Pancreas (tissue), 10 donors: Measurements from ENCODE around the gene CDC42BPB. TPM values are rescaled to one million over a fixed set of nuclear protein-coding genes. Genes with fewer than 3 reads are reported as not detected.

Experiments used
- ATAC-seq, 4 donors: fragments of 200-7000 bp; cut with Tn5 transposase; one replicate each; pipeline versions ENCODE4 v1.8.0 to v1.9.1; 2020; ENCODE audit warnings: mild to moderate bottlenecking in 4 of 4, moderate library complexity in 4 of 4
- DNase-seq, 6 donors: peaks; one replicate each; pipeline ENCODE4 v3.0.0-alpha.2; 2020
- FAIRE-seq: peaks from 2 replicates; lab custom pipeline; 2012; peaks lifted over from hg19 to GRCh38; lab: Jason Lieb, UNC
- H3K27ac ChIP-seq, 4 donors: fragments of 200-600 bp; sonication (generic); 1 replicate in 3 of 4; 2 replicates in 1 of 4; pipeline versions ENCODE4 v1.5.0 to v1.8.0; 2020
- H3K27me3 ChIP-seq, 4 donors: fragments of 200-600 bp; one replicate each; pipeline ENCODE4 v1.8.0; 2021
- H3K36me3 ChIP-seq, 3 donors: fragments of 200-600 bp; sonication (generic) in 1 of 3; one replicate each; pipeline versions ENCODE4 v1.5.0 to v1.8.0; 2020 to 2021
- H3K4me1 ChIP-seq, 3 donors: fragments of 200-600 bp; one replicate each; pipeline ENCODE4 v1.8.0; 2021
- H3K4me3 ChIP-seq, 4 donors: fragments of 200-600 bp; sonication (generic) in 2 of 4; one replicate each; pipeline versions ENCODE4 v1.5.0 to v1.8.0; 2020 to 2021
- H3K9me3 ChIP-seq, 4 donors: fragments of 200-600 bp; one replicate each; pipeline ENCODE4 v1.8.0; 2021
- WGBS, 2 donors: extraction: QIAGEN DNeasy Blood & Tissue Kit; methylation state at CpG; one replicate each; pipeline ENCODE4 v1.1.7; 2013; 5-methylcytosine and 5-hydroxymethylcytosine counted together
- intact Hi-C, 3 donors: fragments of 100-400 bp; cut with DNase I; formaldehyde crosslinking; loops; one replicate each; pipeline versions ENCODE4 v1.11.1 to v1.14.2; 2022
- polyA plus RNA-seq, 2 donors: library from polyadenylated mRNA; stranded (reverse); fragments of 200-250 nt; gene quantifications; one replicate each; pipeline ENCODE4 v1.2.3, GENCODE V29; 2013
- total RNA-seq, 6 donors: library from RNA; stranded (reverse); fragmentation: NEBNext Ultra II Directional in 4 of 6; extraction: Animal tissue kit (Norgen Biotek cat#: 25700) in 4 of 6; gene quantifications; one replicate each; pipeline versions ENCODE4 v1.2.1 to v1.2.4, GENCODE V29; 2021 to 2023
- TF ChIP-seq, protein P1 (sequence below), 4 donors: fragments of 200-600 bp; sonication (generic) in 3 of 4; IDR thresholded peaks; one replicate each; pipeline versions ENCODE4 v1.5.0 to v1.8.0; 2021; ENCODE audit warnings: antibody characterized with exemption in 4 of 4
- donor health status: healthy with polysubstance abuse.
- donor health status: DM: no; HTN: no; CAD: no; lungs with moderate emphysema.
- donor health status: DM: no; HTN: no; CAD: no.
- donor health status: control.
- donor health status: control.
- donor health status: Bipolar disorder and iron deficiency.
- donor health status: DM: yes; HTN: yes; CAD: no.
- donor health status: DM: no; HTN: no; CAD: no.
- donor health status: DM: no; HTN: no; CAD: no.
- donor health status: DM: yes; HTN: yes; CAD: no.

Gene CDC42BPB
- total and polyA plus RNA-seq, 8 donors = 27.2 to 45.5 (median 32.7) TPM

DNA sequence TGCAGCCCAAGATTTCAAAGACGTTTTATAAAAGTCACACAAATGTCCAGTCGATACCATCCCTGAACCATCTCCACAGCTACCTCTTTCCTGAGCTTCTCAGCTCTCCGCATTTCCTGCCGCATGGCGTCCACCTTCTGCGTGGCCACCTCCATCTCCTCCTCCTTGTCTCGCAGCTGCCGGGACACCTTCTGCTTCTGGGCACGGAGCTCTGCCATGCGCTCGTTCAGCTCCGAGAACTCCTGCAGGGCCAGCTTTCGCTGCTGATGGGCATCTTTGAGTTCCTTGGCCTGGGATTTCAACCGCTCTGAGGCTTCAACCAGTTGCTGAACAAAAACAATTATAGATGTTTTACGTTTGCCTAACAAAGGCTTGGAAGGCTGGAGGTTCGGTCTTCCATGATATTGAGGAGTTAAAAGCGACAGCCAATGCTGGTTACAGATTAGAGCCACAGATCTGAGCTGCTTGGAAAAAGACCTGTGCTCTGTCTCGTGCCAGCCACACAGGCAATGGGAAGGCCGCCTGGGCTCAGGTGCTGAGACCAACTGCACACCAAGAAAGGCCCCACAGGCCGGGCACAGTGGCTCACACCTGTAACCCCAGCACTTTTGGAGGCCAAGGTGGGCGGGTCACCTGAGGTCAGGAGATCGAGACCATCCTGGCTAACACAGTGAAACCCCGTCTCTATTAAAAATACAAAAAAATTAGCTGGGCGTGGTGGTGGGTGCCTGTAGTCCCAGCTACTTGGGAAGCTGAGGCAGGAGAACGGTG is 85.3 kb downstream of the CDC42BPB start:
- WGBS, 2 donors = 93 to 94% methylated on average over 25 of the region's 25 CpGs
- no peak for FAIRE-seq
- Histone ChIP-seq H3K4me1 (no peaks in the 10 kb centered on the region), H3K9me3 (no peaks in the 10 kb centered on the region), H3K27ac (no peak overlapping the region), H3K36me3 (peaks cover 2 to 81% (median 31%) of the 10 kb centered on the region in 3 donors), H3K4me3 (no peak overlapping the region), H3K27me3 (no peaks in the 10 kb centered on the region)
- TF ChIP-seq, protein P1, sequence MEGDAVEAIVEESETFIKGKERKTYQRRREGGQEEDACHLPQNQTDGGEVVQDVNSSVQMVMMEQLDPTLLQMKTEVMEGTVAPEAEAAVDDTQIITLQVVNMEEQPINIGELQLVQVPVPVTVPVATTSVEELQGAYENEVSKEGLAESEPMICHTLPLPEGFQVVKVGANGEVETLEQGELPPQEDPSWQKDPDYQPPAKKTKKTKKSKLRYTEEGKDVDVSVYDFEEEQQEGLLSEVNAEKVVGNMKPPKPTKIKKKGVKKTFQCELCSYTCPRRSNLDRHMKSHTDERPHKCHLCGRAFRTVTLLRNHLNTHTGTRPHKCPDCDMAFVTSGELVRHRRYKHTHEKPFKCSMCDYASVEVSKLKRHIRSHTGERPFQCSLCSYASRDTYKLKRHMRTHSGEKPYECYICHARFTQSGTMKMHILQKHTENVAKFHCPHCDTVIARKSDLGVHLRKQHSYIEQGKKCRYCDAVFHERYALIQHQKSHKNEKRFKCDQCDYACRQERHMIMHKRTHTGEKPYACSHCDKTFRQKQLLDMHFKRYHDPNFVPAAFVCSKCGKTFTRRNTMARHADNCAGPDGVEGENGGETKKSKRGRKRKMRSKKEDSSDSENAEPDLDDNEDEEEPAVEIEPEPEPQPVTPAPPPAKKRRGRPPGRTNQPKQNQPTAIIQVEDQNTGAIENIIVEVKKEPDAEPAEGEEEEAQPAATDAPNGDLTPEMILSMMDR (IDR thresholded peaks at IDR 0.05) = no peak
- no peak for ATAC-seq
- intact Hi-C loops = no loop called here
- DNase-seq = peak in 1 of 6 donors; percentile 53

DNA sequence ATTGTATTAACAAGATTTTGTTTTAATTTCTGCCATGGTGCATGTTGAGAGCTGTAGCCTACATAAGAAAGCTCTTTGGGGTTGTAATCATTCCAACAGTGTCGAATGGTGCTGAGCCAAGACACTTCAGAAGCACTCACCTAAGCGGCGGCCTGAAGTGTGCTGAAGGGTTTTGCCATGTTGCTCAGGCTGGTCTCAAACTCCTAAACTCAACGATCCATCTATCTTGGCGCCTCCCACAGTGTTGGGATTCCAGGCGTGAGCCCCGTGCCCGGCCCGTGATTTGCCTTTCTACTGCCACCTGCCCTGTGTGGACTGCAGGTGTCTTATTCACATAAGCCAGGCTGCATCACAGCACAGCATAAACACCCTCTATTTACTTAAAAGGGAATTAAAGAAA is 86.0 kb downstream of the CDC42BPB start:
- H3K36me3 ChIP-seq = peaks cover 6 to 88% (median 31%) of the 10 kb centered on the region in 3 donors
- H3K9me3 ChIP-seq = no peaks in the 10 kb centered on the region
- FAIRE-seq (no peak), DNase-seq (peak in 1 of 6 donors; percentile 23), ATAC-seq (no peak)
- TF ChIP-seq, protein P1 (IDR thresholded peaks at IDR 0.05) = no peak
- intact Hi-C loops = no loop called here
- no peaks in the 10 kb centered on the region for H3K27me3 ChIP-seq
- no peak overlapping the region for H3K4me3 ChIP-seq
- H3K27ac ChIP-seq = no peak overlapping the region
- no peaks in the 10 kb centered on the region for H3K4me1 ChIP-seq
- WGBS, 2 donors = 87 to 88% methylated on average over 9 of the region's 9 CpGs

DNA sequence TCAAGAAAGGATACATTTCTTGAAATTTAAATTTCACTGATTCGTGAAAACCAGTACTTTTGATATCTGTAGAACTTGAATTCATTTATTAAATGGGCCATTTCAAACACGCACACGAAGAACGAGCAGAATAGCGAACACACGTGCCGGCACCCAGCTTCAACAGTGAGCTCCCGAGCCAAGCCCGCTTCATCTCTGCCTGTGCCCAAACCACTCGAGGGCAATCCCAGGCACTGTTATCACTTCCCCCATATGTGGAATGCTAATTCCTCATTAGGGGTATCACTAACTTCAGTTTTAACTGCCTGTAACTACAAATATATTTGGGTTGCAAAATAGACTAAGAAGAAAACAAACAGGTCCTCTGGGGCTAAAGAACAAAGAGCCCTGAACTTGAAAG is 86.9 kb downstream of the CDC42BPB start:
- Histone ChIP-seq H3K4me1 (no peaks in the 10 kb centered on the region), H3K4me3 (no peak overlapping the region), H3K9me3 (no peaks in the 10 kb centered on the region), H3K27me3 (no peaks in the 10 kb centered on the region), H3K36me3 (peaks cover 6 to 89% (median 31%) of the 10 kb centered on the region in 3 donors), H3K27ac (no peak overlapping the region)
- FAIRE-seq (no peak), DNase-seq (peak in 1 of 6 donors; percentile 20), ATAC-seq (no peak)
- intact Hi-C loops = no loop called here
- WGBS, 2 donors = 91 to 94% methylated on average over 10 of the region's 10 CpGs
- TF ChIP-seq, protein P1 (IDR thresholded peaks at IDR 0.05) = no peak

DNA sequence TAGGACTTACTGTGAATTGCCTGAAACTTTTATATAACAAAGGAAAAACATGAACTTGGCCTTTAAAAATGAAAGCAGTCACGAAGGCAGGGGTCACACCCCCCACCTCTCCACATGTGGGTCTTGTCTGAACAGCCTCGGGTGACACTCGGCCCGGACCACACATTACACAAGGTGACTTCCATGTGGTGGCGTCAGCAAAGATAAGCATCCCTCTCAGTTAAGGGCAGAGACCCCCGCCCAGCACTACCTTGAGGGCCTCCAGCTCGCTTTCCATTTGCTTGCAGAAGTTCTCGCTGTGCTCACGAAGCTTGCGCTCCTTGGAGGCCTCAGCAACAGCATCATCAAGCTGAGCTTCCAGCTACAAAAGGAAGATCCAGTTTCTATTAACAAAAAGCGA is 87.4 kb downstream of the CDC42BPB start:
- DNase-seq (peak in 1 of 6 donors; percentile 21), FAIRE-seq (no peak), ATAC-seq (no peak)
- Histone ChIP-seq H3K9me3 (no peaks in the 10 kb centered on the region), H3K27me3 (no peaks in the 10 kb centered on the region), H3K4me3 (no peak overlapping the region), H3K27ac (no peak overlapping the region), H3K36me3 (peaks cover 6 to 89% (median 31%) of the 10 kb centered on the region in 3 donors), H3K4me1 (no peaks in the 10 kb centered on the region)
- intact Hi-C loops = no loop called here
- TF ChIP-seq, protein P1 (IDR thresholded peaks at IDR 0.05) = no peak
- 93 to 96% methylated on average over 11 of the region's 11 CpGs for WGBS, 2 donors
